Activated T-cell treated with anti-CD3 and anti-CD28 coated beads, Interleukin-2, amount 50 U/mL, for 48 hours (primary cell): ENCODE data around the gene KRR1.
"Not testable (repeated sequence)": the region's sequence is repeated elsewhere in the genome, so short reads cannot be mapped to it uniquely, and the experiment has no call there.

Experiments
- DNase-seq, 2 experiments: peaks; one replicate each; pipeline ENCODE4 v3.0.0-alpha.2; 2020

The KRR1 gene

GRCh38 chr12:75474116-75474515 lies 37.3 kb downstream of the KRR1 start:
- DNase-seq = no peak

GRCh38 chr12:75471902-75472890 lies 39.2 kb downstream of the KRR1 start:
- no peak for DNase-seq

- no peak for DNase-seq
Observed at GRCh38 chr12:75460204-75460603, 51.2 kb downstream of the KRR1 start.

- no peak for DNase-seq
Observed at GRCh38 chr12:75459755-75460154, 51.7 kb downstream of the KRR1 start.

- not testable (repeated sequence) for DNase-seq
Observed at GRCh38 chr12:75457866-75458265, 53.5 kb downstream of the KRR1 start.

GRCh38 chr12:75457191-75457590 lies 54.2 kb downstream of the KRR1 start:
- no peak for DNase-seq

- DNase-seq = no peak
Observed at GRCh38 chr12:75455839-75456238, 55.6 kb downstream of the KRR1 start.

- no peak for DNase-seq
Observed at GRCh38 chr12:75452675-75453330, 58.6 kb downstream of the KRR1 start.

GRCh38 chr12:75447691-75448393 lies 63.6 kb downstream of the KRR1 start:
- DNase-seq = no peak

GRCh38 chr12:75446857-75447256 lies 64.6 kb downstream of the KRR1 start:
- no peak for DNase-seq

- not testable (repeated sequence) for DNase-seq
Observed at GRCh38 chr12:75445137-75445507, 66.3 kb downstream of the KRR1 start.

- DNase-seq = no peak
Observed at GRCh38 chr12:75444429-75445136, 66.8 kb downstream of the KRR1 start.

- DNase-seq = no peak
Observed at GRCh38 chr12:75443709-75444108, 67.7 kb downstream of the KRR1 start.

- not testable (repeated sequence) for DNase-seq
Observed at GRCh38 chr12:75442454-75442853, 69.0 kb downstream of the KRR1 start.

GRCh38 chr12:75441687-75442449 lies 69.5 kb downstream of the KRR1 start:
- DNase-seq = not testable (repeated sequence)
